ENCODE data around the gene ANXA3.

GRCh38 chr4:78612398-78613178 lies 61.0 kb downstream of the ANXA3 start:
- peak; percentile 45 to 46 for TF ChIP-seq CTCF (IDR thresholded peaks at IDR 0.05; ENCODE audit: extremely low read depth in 1 of 2, insufficient read depth in 1 of 2, low read depth in 1 of 2, low read length in 2 of 2)
- TF ChIP-seq POLR2A (IDR thresholded peaks at IDR 0.05; ENCODE audit: low read depth, low read length) = no peak
- TF ChIP-seq GATA2 (IDR thresholded peaks at IDR 0.05; ENCODE audit: insufficient read depth, insufficient read length, low read depth, low read length) = no peak
- no peak for TF ChIP-seq EZH2 (IDR thresholded peaks at IDR 0.05; ENCODE audit: borderline replicate concordance, low read depth, low read length, severe bottlenecking)
- no peak for TF ChIP-seq JUN (IDR thresholded peaks at IDR 0.05; ENCODE audit: borderline replicate concordance, insufficient read depth, insufficient read length, low read depth)
- TF ChIP-seq POLR2AphosphoS5 (IDR thresholded peaks at IDR 0.05; ENCODE audit: insufficient read depth, low read depth, low read length) = no peak
- TF ChIP-seq MYC (IDR thresholded peaks at IDR 0.05; ENCODE audit: low read depth, low read length) = no peak
- TF ChIP-seq MAX (IDR thresholded peaks at IDR 0.05; ENCODE audit: insufficient read depth, insufficient read length) = no peak
- no peak for TF ChIP-seq FOS (IDR thresholded peaks at IDR 0.05; ENCODE audit: borderline replicate concordance, insufficient read depth, low read length)
